Muscle of leg (tissue), 11 donors: Measurements from ENCODE around the gene PDHB. TPM values are rescaled to one million over a fixed set of nuclear protein-coding genes. Genes with fewer than 3 reads are reported as not detected.
A peak's percentile ranks its signal among the peaks of the same experiment; 100 is the strongest.

Experiments used
- DNase-seq: peaks from one replicate; pipeline ENCODE4 v3.0.0; 2013
- H3K27ac ChIP-seq: one replicate; pipeline ENCODE4 v1.5.1; 2013; ENCODE audit warnings: mild to moderate bottlenecking, low read length, control low read depth
- H3K27me3 ChIP-seq: one replicate; pipeline ENCODE4 v1.6.1; 2013; ENCODE audit warnings: low read length; ENCODE audit not compliant: control insufficient read depth, insufficient read depth
- H3K36me3 ChIP-seq: one replicate; pipeline ENCODE4 v1.6.1; 2013; ENCODE audit warnings: low read length; ENCODE audit not compliant: control insufficient read depth, insufficient read depth
- H3K4me1 ChIP-seq: one replicate; pipeline ENCODE4 v1.6.1; 2013; ENCODE audit warnings: low read length; ENCODE audit not compliant: control insufficient read depth, insufficient read depth
- H3K4me3 ChIP-seq: one replicate; pipeline ENCODE4 v1.5.1; 2013; ENCODE audit warnings: low read length, control low read depth
- H3K9me3 ChIP-seq: replicated peaks from 2 replicates; pipeline ENCODE4 v1.6.1; 2013; ENCODE audit warnings: low read depth, low read length; ENCODE audit not compliant: control insufficient read depth
- WGBS: methylation state at CpG from one replicate; pipeline ENCODE4 v1.1.5; 2013; ENCODE audit warnings: missing lambda C conversion rate; ENCODE audit not compliant: insufficient coverage; 5-methylcytosine and 5-hydroxymethylcytosine counted together
- polyA plus RNA-seq, 8 donors: library from polyadenylated mRNA; unstranded; fragments of 120-200 nt; gene quantifications; one replicate each; pipeline versions ENCODE4 v1.2.1 to v1.2.3, GENCODE V29; 2013; ENCODE audit warnings: inconsistent platforms in 1 of 8, low replicate concordance in 1 of 8; ENCODE audit not compliant: insufficient read length in 8 of 8, insufficient read depth in 1 of 8
- total RNA-seq: library from RNA; stranded (reverse); fragments of 120-200 nt; gene quantifications from one replicate; pipeline ENCODE4 v1.2.4, GENCODE V29; 2013

Gene PDHB
- total and polyA plus RNA-seq, 9 donors: 78.3 to 88.2 (median 80.8) TPM

GRCh38 chr3:58471025-58471887 is 37.6 kb upstream of the PDHB start:
- H3K4me3 ChIP-seq: no peak overlapping the region
- H3K27me3 ChIP-seq: no peaks in the 10 kb centered on the region
- H3K4me1 ChIP-seq: peaks cover 14% of the 10 kb centered on the region
- H3K36me3 ChIP-seq: no peaks in the 10 kb centered on the region
- H3K9me3 ChIP-seq: no peaks in the 10 kb centered on the region
- H3K27ac ChIP-seq: no peak overlapping the region
- DNase-seq: peak; percentile 25
- WGBS: 73% methylated on average over 5 of the region's 10 CpGs

GRCh38 chr3:58470363-58471024 is 36.9 kb upstream of the PDHB start:
- WGBS: no CpG with 5 or more reads among the region's 12 CpGs
- no peaks in the 10 kb centered on the region for H3K27me3 ChIP-seq
- DNase-seq: no peak
- H3K9me3 ChIP-seq: no peaks in the 10 kb centered on the region
- H3K4me3 ChIP-seq: no peak overlapping the region
- H3K27ac ChIP-seq: no peak overlapping the region
- peaks cover 14% of the 10 kb centered on the region for H3K4me1 ChIP-seq
- no peaks in the 10 kb centered on the region for H3K36me3 ChIP-seq

GRCh38 chr3:58469096-58469495 is 35.5 kb upstream of the PDHB start:
- H3K36me3 ChIP-seq: no peaks in the 10 kb centered on the region
- H3K4me3 ChIP-seq: no peak overlapping the region
- peaks cover 11% of the 10 kb centered on the region for H3K4me1 ChIP-seq
- H3K27me3 ChIP-seq: no peaks in the 10 kb centered on the region
- H3K9me3 ChIP-seq: no peaks in the 10 kb centered on the region
- no CpG with 5 or more reads among the region's 4 CpGs for WGBS
- no peak for DNase-seq
- H3K27ac ChIP-seq: no peak overlapping the region

GRCh38 chr3:58466899-58467563 is 33.4 kb upstream of the PDHB start:
- 65% methylated on average over 3 of the region's 4 CpGs for WGBS

DNA sequence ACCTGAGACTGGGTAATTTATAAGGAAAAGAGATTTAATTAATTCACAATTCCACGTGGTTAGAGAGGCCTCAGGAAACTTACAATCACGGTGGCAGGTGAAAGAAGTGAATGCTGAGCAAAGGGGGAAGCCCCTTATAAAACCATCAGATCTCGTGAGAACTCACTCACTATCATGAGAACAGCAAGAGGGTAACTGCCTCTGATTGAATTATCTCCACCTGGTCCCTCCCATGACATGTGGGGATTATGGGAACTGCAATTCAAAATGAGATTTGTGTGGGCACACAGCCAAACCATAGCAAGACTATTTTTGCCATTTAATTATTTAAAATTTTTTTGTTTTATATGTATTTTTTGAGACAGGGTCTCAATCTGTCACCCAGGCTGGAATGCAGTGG is 31.2 kb upstream of the PDHB start:
- peaks cover 10% of the 10 kb centered on the region for H3K4me1 ChIP-seq
- no peaks in the 10 kb centered on the region for H3K36me3 ChIP-seq
- H3K9me3 ChIP-seq: no peaks in the 10 kb centered on the region
- DNase-seq: no peak
- no peak overlapping the region for H3K4me3 ChIP-seq
- no peak overlapping the region for H3K27ac ChIP-seq
- no peaks in the 10 kb centered on the region for H3K27me3 ChIP-seq
- WGBS: no CpG with 5 or more reads among the region's 3 CpGs

More at GRCh38 chr3:58466899-58467563, 33.4 kb upstream of the PDHB start:
- no peak overlapping the region for H3K27ac ChIP-seq
- H3K4me1 ChIP-seq: peaks cover 21% of the 10 kb centered on the region
- no peak for DNase-seq
- no peak overlapping the region for H3K4me3 ChIP-seq
- no peaks in the 10 kb centered on the region for H3K9me3 ChIP-seq
- no peaks in the 10 kb centered on the region for H3K27me3 ChIP-seq
- no peaks in the 10 kb centered on the region for H3K36me3 ChIP-seq

- no peak for DNase-seq
- Histone ChIP-seq H3K4me1 (peaks cover 10% of the 10 kb centered on the region), H3K9me3 (no peaks in the 10 kb centered on the region), H3K27ac (no peak overlapping the region), H3K4me3 (no peak overlapping the region), H3K27me3 (no peaks in the 10 kb centered on the region), H3K36me3 (no peaks in the 10 kb centered on the region)
- WGBS: 0% methylated on average over 2 of the region's 5 CpGs
Measured at GRCh38 chr3:58463942-58464271, 30.3 kb upstream of the PDHB start.

DNA sequence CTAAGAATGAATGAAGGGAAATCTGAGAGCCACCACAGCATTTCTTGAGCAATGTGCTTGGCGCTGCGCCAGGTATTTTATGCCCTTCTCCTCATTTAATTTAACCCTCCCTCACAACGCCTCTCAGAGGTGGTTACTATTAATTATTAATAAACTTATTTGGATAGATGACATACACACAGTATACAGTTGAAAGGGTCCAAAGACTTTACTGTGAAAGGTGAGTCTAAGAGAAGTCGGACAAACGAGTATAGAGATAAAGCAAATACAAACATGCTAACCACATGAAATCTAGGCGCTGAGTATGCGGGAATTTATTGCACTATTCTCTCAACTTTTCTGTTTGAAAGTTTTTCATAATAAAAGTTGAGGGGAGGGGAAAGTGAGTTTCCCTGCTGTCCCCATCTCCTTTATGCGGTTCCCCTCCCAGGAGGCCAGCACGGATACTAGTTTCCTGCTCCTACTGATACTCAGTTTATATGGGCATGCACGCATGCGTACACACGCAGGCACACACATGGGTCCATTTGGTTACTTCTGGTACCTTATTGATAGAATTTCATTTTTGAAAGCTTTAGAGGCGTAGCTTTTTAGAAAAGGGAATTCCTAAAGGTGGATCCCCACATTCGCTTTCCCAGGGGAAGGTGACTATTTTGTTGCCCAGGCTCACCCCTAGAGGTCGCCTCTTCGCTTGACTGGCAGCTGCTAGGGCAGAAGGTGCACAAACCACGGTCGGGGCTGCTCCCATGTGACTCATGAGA is 29.7 kb upstream of the PDHB start:
- no peaks in the 10 kb centered on the region for H3K9me3 ChIP-seq
- WGBS: 10% methylated on average over 6 of the region's 18 CpGs
- peak; percentile 53 for DNase-seq
- no peaks in the 10 kb centered on the region for H3K27me3 ChIP-seq
- peaks cover 10% of the 10 kb centered on the region for H3K4me1 ChIP-seq
- H3K36me3 ChIP-seq: no peaks in the 10 kb centered on the region
- H3K4me3 ChIP-seq: no peak overlapping the region
- H3K27ac ChIP-seq: no peak overlapping the region

- WGBS: 49% methylated on average over 3 of the region's 4 CpGs
- no peak for DNase-seq
- no peaks in the 10 kb centered on the region for H3K9me3 ChIP-seq
- H3K27ac ChIP-seq: no peak overlapping the region
- no peak overlapping the region for H3K4me3 ChIP-seq
- H3K27me3 ChIP-seq: no peaks in the 10 kb centered on the region
- H3K36me3 ChIP-seq: no peaks in the 10 kb centered on the region
- peaks cover 10% of the 10 kb centered on the region for H3K4me1 ChIP-seq
Measured at GRCh38 chr3:58462829-58463180, 29.2 kb upstream of the PDHB start.

GRCh38 chr3:58459160-58459559 is 25.5 kb upstream of the PDHB start:
- Histone ChIP-seq H3K36me3 (no peaks in the 10 kb centered on the region), H3K4me3 (no peak overlapping the region), H3K4me1 (peaks cover 10% of the 10 kb centered on the region), H3K27ac (no peak overlapping the region), H3K9me3 (peaks cover 6% of the 10 kb centered on the region), H3K27me3 (no peaks in the 10 kb centered on the region)
- no CpG with 5 or more reads among the region's 4 CpGs for WGBS
- DNase-seq: no peak

GRCh38 chr3:58452176-58452575 is 18.5 kb upstream of the PDHB start:
- H3K4me1 ChIP-seq: no peaks in the 10 kb centered on the region
- peaks cover 10% of the 10 kb centered on the region for H3K9me3 ChIP-seq
- WGBS: no CpG with 5 or more reads among the region's 1 CpG
- no peak overlapping the region for H3K4me3 ChIP-seq
- DNase-seq: no peak
- H3K36me3 ChIP-seq: no peaks in the 10 kb centered on the region
- no peak overlapping the region for H3K27ac ChIP-seq
- H3K27me3 ChIP-seq: no peaks in the 10 kb centered on the region
